ENCODE data around the gene GPR137C. TPM values are rescaled to one million over a fixed set of nuclear protein-coding genes. Genes with fewer than 3 reads are reported as not detected.

Gene GPR137C
- polyA plus RNA-seq, 1 of the 3 experiments (the other 2 are of a cell fraction) = 0.54 TPM

GRCh38 chr14:52514046-52514811 is 38.4 kb upstream of the GPR137C start:
- H3K4me1 ChIP-seq (ENCODE audit: control insufficient read depth in 1 of 2, insufficient read depth in 2 of 2, low read depth in 1 of 2, low read length in 1 of 2) = no peaks in the 10 kb centered on the region
- no peak overlapping the region for H3K27ac ChIP-seq (ENCODE audit: low read depth in 2 of 2, low read length in 1 of 2)
- TF ChIP-seq SMC3 (IDR thresholded peaks at IDR 0.05; ENCODE audit: low read depth, low read length) = no peak
- no peaks in the 10 kb centered on the region for H3K9me3 ChIP-seq
- no peak overlapping the region for H3K4me2 ChIP-seq
- no peaks in the 10 kb centered on the region for H4K20me1 ChIP-seq (ENCODE audit: insufficient read depth)
- no peaks in the 10 kb centered on the region for H3K27me3 ChIP-seq (ENCODE audit: insufficient read depth)
- ChIA-PET CTCF (interaction anchor here (0.6 kb wide), 1 partner anchor 52 kb away, joined by 3 read pairs; no protein-coding TSS in a partner anchor), POLR2A (no interaction called here)
- H3K79me2 ChIP-seq (ENCODE audit: insufficient read depth) = no peaks in the 10 kb centered on the region
- peaks cover 0 to 7% of the 10 kb centered on the region in 2 experiments for H3K36me3 ChIP-seq (replicated peaks in 1 of 2; ENCODE audit: control insufficient read depth in 1 of 2, insufficient read depth in 2 of 2, low read length in 1 of 2)
- H3K9ac ChIP-seq = no peak overlapping the region
- no peak overlapping the region for H3K4me3 ChIP-seq (ENCODE audit: low read depth in 2 of 2, low read length in 1 of 2)
- 91% methylated on average over 4 of the region's 4 CpGs for WGBS (ENCODE audit: low lambda C conversion rate)
- H3K9me2 ChIP-seq = no peaks in the 10 kb centered on the region
- no peaks in the 10 kb centered on the region for H3F3A ChIP-seq (replicated peaks; ENCODE audit: insufficient read depth)
- H2AFZ ChIP-seq (ENCODE audit: low read depth) = no peak overlapping the region
- DNase-seq = no peak

GRCh38 chr14:52522033-52522432 is 30.6 kb upstream of the GPR137C start:
- no peaks in the 10 kb centered on the region for H3K27me3 ChIP-seq (ENCODE audit: insufficient read depth)

More at GRCh38 chr14:52522033-52522432, 30.6 kb upstream of the GPR137C start:
- H3K4me1 ChIP-seq (ENCODE audit: control insufficient read depth in 1 of 2, insufficient read depth in 2 of 2, low read depth in 1 of 2, low read length in 1 of 2) = no peaks in the 10 kb centered on the region
- no peaks in the 10 kb centered on the region for H4K20me1 ChIP-seq (ENCODE audit: insufficient read depth)
- TF ChIP-seq REST (IDR thresholded peaks at IDR 0.05; ENCODE audit: low read depth, low read length) = no peak
- no peak for TF ChIP-seq EZH2phosphoT487 (IDR thresholded peaks at IDR 0.05; ENCODE audit: borderline replicate concordance, low read depth)
- TF ChIP-seq MEF2A (IDR thresholded peaks at IDR 0.05; ENCODE audit: borderline replicate concordance, low read depth) = no peak
- TF ChIP-seq CHD2 (IDR thresholded peaks at IDR 0.05; ENCODE audit: low read length, partially characterized antibody) = no peak
- no peak for TF ChIP-seq NRF1 (IDR thresholded peaks at IDR 0.05; ENCODE audit: low read depth, low read length)
- no peak for TF ChIP-seq ELF1 (IDR thresholded peaks at IDR 0.05)
- no peak for TF ChIP-seq FOXM1 (IDR thresholded peaks at IDR 0.05; ENCODE audit: low read depth)
- no peak overlapping the region for H3K4me3 ChIP-seq (ENCODE audit: low read depth in 2 of 2, low read length in 1 of 2)
- H3K4me2 ChIP-seq = no peak overlapping the region
- no peak for DNase-seq
- no peaks in the 10 kb centered on the region for H3K9me3 ChIP-seq
- no peak overlapping the region for H3K27ac ChIP-seq (ENCODE audit: low read depth in 2 of 2, low read length in 1 of 2)
- 58% methylated on average over 1 of the region's 1 CpG for WGBS (ENCODE audit: low lambda C conversion rate)
- POLR2A ChIA-PET = no interaction called here
- no peaks in the 10 kb centered on the region for H3F3A ChIP-seq (replicated peaks; ENCODE audit: insufficient read depth)
- no peaks in the 10 kb centered on the region for H3K9me2 ChIP-seq
- H3K9ac ChIP-seq = no peak overlapping the region
- CTCF ChIA-PET = interaction anchor here (1.1 kb wide), 1 partner anchor 18 kb away, joined by 3 read pairs; no protein-coding TSS in a partner anchor
- H2AFZ ChIP-seq (ENCODE audit: low read depth) = no peak overlapping the region
- H3K36me3 ChIP-seq (replicated peaks in 1 of 2; ENCODE audit: control insufficient read depth in 1 of 2, insufficient read depth in 2 of 2, low read length in 1 of 2) = no peaks in the 10 kb centered on the region
- no peaks in the 10 kb centered on the region for H3K79me2 ChIP-seq (ENCODE audit: insufficient read depth)

Data from SK-N-SH (cell line).